Measurements from ENCODE around the gene MACO1.

- TF ChIP-seq CTCF (IDR thresholded peaks at IDR 0.05) (no peak), POLR2A (IDR thresholded peaks at IDR 0.05) (no peak)
Measured at GRCh38 chr1:25456502-25456901, 25.8 kb downstream of the MACO1 start.

Measured in thyroid gland (tissue), 4 donors.